Superior temporal gyrus (tissue), 1 donor: ENCODE results near the gene PHOX2A.

Experiments
- DNase-seq: peaks from one replicate; pipeline ENCODE4 v3.0.0-alpha.2; 2016; ENCODE audit errors: extremely low spot score

PHOX2A gene

GRCh38 chr11:72249961-72250360, 6.0 kb upstream of the PHOX2A start:
- no peak for DNase-seq

GRCh38 chr11:72247584-72247983, 3.6 kb upstream of the PHOX2A start:
- no peak for DNase-seq

GRCh38 chr11:72245263-72245816, 1.4 kb upstream of the PHOX2A start:
- DNase-seq = no peak

- no peak for DNase-seq
Measured at GRCh38 chr11:72244361-72245262, 636 bp upstream of the PHOX2A start.

- no peak for DNase-seq
Measured at GRCh38 chr11:72243173-72244059, 560 bp downstream of the PHOX2A start.

- DNase-seq = no peak
Measured at GRCh38 chr11:72242141-72242540, 1.8 kb downstream of the PHOX2A start.

GRCh38 chr11:72241291-72241781, 2.6 kb downstream of the PHOX2A start:
- no peak for DNase-seq

- no peak for DNase-seq
Measured at GRCh38 chr11:72240461-72241290, 3.3 kb downstream of the PHOX2A start.

- no peak for DNase-seq
Measured at GRCh38 chr11:72239849-72240460, 4.0 kb downstream of the PHOX2A start.

- no peak for DNase-seq
Measured at GRCh38 chr11:72239313-72239848, 4.6 kb downstream of the PHOX2A start.

- DNase-seq = no peak
Measured at GRCh38 chr11:72238492-72239312, 5.3 kb downstream of the PHOX2A start.

GRCh38 chr11:72238040-72238450, 5.9 kb downstream of the PHOX2A start:
- no peak for DNase-seq

- no peak for DNase-seq
Measured at GRCh38 chr11:72237112-72237931, 6.7 kb downstream of the PHOX2A start.

- no peak for DNase-seq
Measured at GRCh38 chr11:72236774-72237111, 7.2 kb downstream of the PHOX2A start.

GRCh38 chr11:72236083-72236697, 7.8 kb downstream of the PHOX2A start:
- DNase-seq = no peak

- no peak for DNase-seq
Measured at GRCh38 chr11:72235351-72236057, 8.5 kb downstream of the PHOX2A start.

- no peak for DNase-seq
Measured at GRCh38 chr11:72234920-72235319, 9.1 kb downstream of the PHOX2A start.

GRCh38 chr11:72234514-72234830, 9.5 kb downstream of the PHOX2A start:
- DNase-seq = no peak
